Stomach (tissue), 9 donors: Measurements from ENCODE around the gene OLR1. TPM values are rescaled to one million over a fixed set of nuclear protein-coding genes. Genes with fewer than 3 reads are reported as not detected.

Experiments used
- DNase-seq, 2 donors: peaks; one replicate each; pipeline versions ENCODE4 v3.0.0 to v3.0.0-alpha.2; 2013 to 2019
- H3K27ac ChIP-seq, 5 donors: fragments of 200-600 bp in 4 of 5; sonication (generic) in 4 of 5; one replicate each; pipeline ENCODE4 v1.5.1; 2013 to 2019; ENCODE audit warnings: mild to moderate bottlenecking in 1 of 5, moderate library complexity in 1 of 5
- H3K27me3 ChIP-seq, 3 donors: fragments of 200-600 bp; sonication (generic); one replicate each; pipeline ENCODE4 v1.5.1; 2017 to 2019; ENCODE audit warnings: mixed run types in 1 of 3
- H3K36me3 ChIP-seq, 4 donors: fragments of 200-600 bp; sonication (generic); 1 replicate in 3 of 4; 2 replicates in 1 of 4; pipeline ENCODE4 v1.5.1; 2016 to 2019
- H3K4me1 ChIP-seq, 4 donors: fragments of 200-600 bp; sonication (generic); one replicate each; pipeline ENCODE4 v1.5.1; 2016 to 2019
- H3K4me3 ChIP-seq, 4 donors: fragments of 200-600 bp; sonication (generic) in 3 of 4; one replicate each; pipeline ENCODE4 v1.5.1; 2016 to 2019; ENCODE audit warnings: mild to moderate bottlenecking in 1 of 4
- H3K9me3 ChIP-seq, 4 donors: fragments of 200-600 bp; sonication (generic); one replicate each; pipeline ENCODE4 v1.5.1; 2016 to 2019
- CTCF ChIP-seq, 7 experiments: fragments of 450-650 bp in 4 of 7; fragments of 200-600 bp in 3 of 7; sonication (generic) in 3 of 7; IDR thresholded peaks; one replicate each; pipeline ENCODE4 v1.5.1; 2016 to 2019; ENCODE audit warnings: antibody characterized with exemption in 7 of 7, control low read depth in 2 of 7, mild to moderate bottlenecking in 1 of 7
- EP300 ChIP-seq: sonication (generic); formaldehyde crosslinking; IDR thresholded peaks from one replicate; pipeline ENCODE4 v1.6.1; 2017; ENCODE audit warnings: antibody characterized with exemption
- POLR2A ChIP-seq, 4 donors: fragments of 450-650 bp; IDR thresholded peaks; one replicate each; pipeline ENCODE4 v1.6.1; 2016; ENCODE audit warnings: antibody characterized with exemption in 4 of 4, control low read depth in 2 of 4, mild to moderate bottlenecking in 1 of 4, moderate library complexity in 1 of 4
- POLR2AphosphoS5 ChIP-seq, 3 donors: sonication (generic); formaldehyde crosslinking; IDR thresholded peaks; one replicate each; pipeline ENCODE4 v1.6.1; 2016; ENCODE audit warnings: antibody characterized with exemption in 3 of 3
- WGBS, 5 donors: extraction: QIAGEN DNeasy Blood & Tissue Kit in 3 of 5; methylation state at CpG; one replicate each; pipeline versions ENCODE4 v1.1.5 to v1.1.7; 2013 to 2018; 5-methylcytosine and 5-hydroxymethylcytosine counted together
- intact Hi-C: fragments of 100-400 bp; cut with DNase I; formaldehyde crosslinking; loops from one replicate; pipeline ENCODE4 v1.15.1; 2023; ENCODE audit warnings: low total_unique reads
- polyA plus RNA-seq, 3 donors: library from polyadenylated mRNA; stranded (reverse); fragments of 200-250 nt; gene quantifications; one replicate each; pipeline ENCODE4 v1.2.3, GENCODE V29; 2013
- total RNA-seq, 5 donors: library from RNA; depleted of rRNA; stranded (reverse); fragments of >200 nt; gene quantifications; one replicate each; pipeline versions ENCODE4 v1.1.0 to v1.2.3, GENCODE V29; 2014 to 2016
- donor health status: healthy with polysubstance abuse.
- donor health status: Bipolar disorder and iron deficiency.
- donor health status: healthy.

Gene OLR1
- total and polyA plus RNA-seq, 8 donors, result 0.48 to 7.4 (median 4.1) TPM; not detected in 2

DNA sequence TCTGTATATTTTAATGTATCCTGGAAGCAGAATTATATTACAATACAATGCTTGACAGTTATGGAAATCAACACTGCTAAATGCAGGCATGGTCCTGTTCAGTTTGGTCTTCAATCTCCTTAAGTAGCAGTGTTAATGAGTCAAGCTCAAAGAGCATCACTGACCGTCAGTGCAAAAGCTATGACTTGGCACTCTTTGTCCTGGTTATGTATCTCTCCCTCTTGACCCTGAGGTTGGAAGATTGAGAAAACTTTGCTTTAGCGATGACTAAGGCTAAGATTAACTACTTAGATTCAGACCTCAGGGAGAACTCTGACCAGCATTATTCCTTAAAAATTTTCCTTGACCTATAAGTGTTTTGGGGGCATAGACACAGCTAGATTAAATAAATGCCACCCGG, 52.9 kb downstream of the OLR1 start:
- no peaks in the 10 kb centered on the region for H3K9me3 ChIP-seq
- TF ChIP-seq EP300 (no peak), CTCF (IDR thresholded peaks at IDR 0.05) (no peak), POLR2AphosphoS5 (IDR thresholded peaks at IDR 0.05) (no peak), POLR2A (IDR thresholded peaks at IDR 0.05) (no peak)
- 66 to 83% (median 76%) methylated on average over 3 of the region's 3 CpGs for WGBS, 5 donors
- no peak for DNase-seq
- intact Hi-C loops, result no loop called here
- no peaks in the 10 kb centered on the region for H3K36me3 ChIP-seq
- H3K4me3 ChIP-seq, result no peak overlapping the region
- H3K4me1 ChIP-seq, result no peaks in the 10 kb centered on the region
- no peaks in the 10 kb centered on the region for H3K27me3 ChIP-seq
- no peak overlapping the region for H3K27ac ChIP-seq

DNA sequence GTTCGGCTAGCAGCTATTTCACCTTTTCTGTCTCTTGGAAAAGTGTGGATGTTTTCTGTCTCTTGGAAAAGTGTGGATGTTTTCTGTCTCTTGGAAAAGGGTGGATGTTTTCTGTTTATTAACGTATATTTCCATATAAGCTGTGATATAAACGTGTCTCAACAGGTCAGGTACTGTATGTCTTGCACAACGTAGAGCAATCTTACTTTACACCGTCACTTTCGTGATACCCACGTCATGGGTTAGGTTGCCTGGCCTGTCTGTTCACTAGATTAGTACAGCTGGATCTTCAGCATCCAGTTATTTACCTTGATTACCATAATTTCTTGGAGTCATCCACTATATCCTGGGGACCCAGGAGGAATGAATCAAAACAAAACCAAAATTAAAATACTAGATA, 56.0 kb downstream of the OLR1 start:
- no peak for DNase-seq
- Histone ChIP-seq H3K27me3 (no peaks in the 10 kb centered on the region), H3K27ac (no peak overlapping the region), H3K9me3 (peaks cover 0 to 4% (median 0%) of the 10 kb centered on the region in 4 donors), H3K4me3 (no peak overlapping the region), H3K36me3 (no peaks in the 10 kb centered on the region), H3K4me1 (no peaks in the 10 kb centered on the region)
- intact Hi-C loops, result no loop called here
- WGBS, 5 donors, result 83 to 93% (median 88%) methylated on average over 7 of the region's 7 CpGs
- TF ChIP-seq POLR2AphosphoS5 (IDR thresholded peaks at IDR 0.05), result no peak
- no peak for TF ChIP-seq EP300
- no peak for TF ChIP-seq POLR2A (IDR thresholded peaks at IDR 0.05)
- TF ChIP-seq CTCF (IDR thresholded peaks at IDR 0.05), result no peak

DNA sequence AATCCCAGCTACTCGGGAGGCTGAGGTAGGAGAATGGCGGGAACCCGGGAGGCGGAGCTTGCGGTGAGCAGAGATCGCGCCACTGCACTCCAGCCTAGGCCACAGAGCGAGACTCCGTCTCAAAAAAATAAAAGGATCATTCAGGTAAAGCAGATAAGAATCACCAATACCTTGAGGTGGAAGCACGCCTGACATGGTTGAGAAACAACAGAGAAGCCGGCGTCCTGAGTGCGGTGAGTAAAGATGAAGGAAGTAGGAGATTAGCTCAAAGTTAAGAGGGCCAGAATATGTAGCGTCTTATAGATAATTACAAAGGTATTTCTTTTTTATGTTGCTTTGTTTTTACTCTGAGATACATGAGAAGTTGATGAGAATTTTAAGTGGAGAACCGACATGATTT, 56.6 kb downstream of the OLR1 start:
- no peak overlapping the region for H3K27ac ChIP-seq
- H3K9me3 ChIP-seq, result peaks cover 0 to 4% (median 0%) of the 10 kb centered on the region in 4 donors
- no peaks in the 10 kb centered on the region for H3K36me3 ChIP-seq
- H3K4me1 ChIP-seq, result no peaks in the 10 kb centered on the region
- no peak overlapping the region for H3K4me3 ChIP-seq
- H3K27me3 ChIP-seq, result no peaks in the 10 kb centered on the region
- no peak for DNase-seq
- intact Hi-C loops, result no loop called here
- WGBS, 5 donors, result 85 to 90% (median 88%) methylated on average over 15 of the region's 15 CpGs
- TF ChIP-seq EP300 (no peak), POLR2A (IDR thresholded peaks at IDR 0.05) (no peak), POLR2AphosphoS5 (IDR thresholded peaks at IDR 0.05) (no peak), CTCF (IDR thresholded peaks at IDR 0.05) (no peak)

DNA sequence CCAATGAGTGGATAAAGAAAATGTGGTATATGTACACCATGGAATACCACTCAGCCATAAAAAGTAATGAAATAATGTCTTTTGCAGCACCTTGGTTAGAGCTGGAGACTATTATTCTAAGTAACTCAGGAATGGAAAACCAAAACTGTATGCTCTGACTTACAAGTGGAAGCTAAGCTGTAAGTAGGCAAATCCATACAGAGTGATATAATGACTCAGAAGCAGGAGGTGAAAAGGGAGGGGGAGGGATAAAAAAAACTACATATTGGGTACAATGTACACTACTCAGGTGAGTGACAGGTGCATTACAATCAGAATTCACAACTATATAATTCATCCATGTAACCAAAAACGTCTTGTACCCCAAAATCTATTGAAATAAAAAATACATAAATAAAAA, 58.0 kb downstream of the OLR1 start:
- WGBS, 5 donors, result 30 to 39% (median 37%) methylated on average over 1 of the region's 1 CpG
- Histone ChIP-seq H3K4me1 (no peaks in the 10 kb centered on the region), H3K27ac (no peak overlapping the region), H3K4me3 (no peak overlapping the region), H3K36me3 (no peaks in the 10 kb centered on the region), H3K9me3 (peaks cover 0 to 4% (median 0%) of the 10 kb centered on the region in 4 donors), H3K27me3 (no peaks in the 10 kb centered on the region)
- no peak for TF ChIP-seq EP300
- no peak for TF ChIP-seq POLR2A (IDR thresholded peaks at IDR 0.05)
- TF ChIP-seq POLR2AphosphoS5 (IDR thresholded peaks at IDR 0.05), result no peak
- no peak for DNase-seq
- intact Hi-C loops, result no loop called here

- WGBS, 5 donors, result 78 to 94% (median 85%) methylated on average over 1 of the region's 1 CpG
- intact Hi-C loops, result no loop called here
- Histone ChIP-seq H3K36me3 (no peaks in the 10 kb centered on the region), H3K4me3 (no peak overlapping the region), H3K27me3 (no peaks in the 10 kb centered on the region), H3K9me3 (peaks cover 0 to 4% (median 0%) of the 10 kb centered on the region in 4 donors), H3K27ac (no peak overlapping the region), H3K4me1 (no peaks in the 10 kb centered on the region)
- DNase-seq, result no peak
- TF ChIP-seq POLR2A (IDR thresholded peaks at IDR 0.05), result no peak
- TF ChIP-seq EP300, result no peak
- no peak for TF ChIP-seq CTCF (IDR thresholded peaks at IDR 0.05)
- TF ChIP-seq POLR2AphosphoS5 (IDR thresholded peaks at IDR 0.05), result no peak
Observed at GRCh38 chr12:10113075-10113474, 58.9 kb downstream of the OLR1 start.
